ENCODE measurements around the gene CD101. TPM values are rescaled to one million over a fixed set of nuclear protein-coding genes. Genes with fewer than 3 reads are reported as not detected.

CD101 gene
- total and polyA plus RNA-seq, 7 donors: 0.03 to 1.0 (median 0.29) TPM; not detected in 1

GRCh38 chr1:117059678-117060440, 58.3 kb downstream of the CD101 start, which contains the start of gene TTF2:
Gene TTF2 (plus strand): TSS chr1:117060326. CDS start chr1:117060347, 21 bp downstream.
- TF ChIP-seq CTCF (IDR thresholded peaks at IDR 0.05): no peak
- peak within 1 kb of the TSS; percentile 73 for H3K27ac ChIP-seq
- peaks cover 0 to 18% of the 10 kb centered on the region in 2 donors for H3K36me3 ChIP-seq (ENCODE audit: insufficient read depth in 1 of 2, low read depth in 1 of 2)
- peak within 1 kb of the TSS; percentile 86 for H3K4me3 ChIP-seq
- intact Hi-C loops (cut with DNase I): loop anchor here (2.0 to 10.0 kb wide), 4 partner anchors 205 to 489 kb away; partner anchors contain the start of gene CD58 (in 1 of the 2)
- no peaks in the 10 kb centered on the region for H3K27me3 ChIP-seq (ENCODE audit: insufficient read depth in 3 of 3, low read length in 2 of 3)
- H3K4me1 ChIP-seq: peaks cover 4% of the 10 kb centered on the region
- WGBS, 3 donors: 0% methylated on average over 48 of the region's 48 CpGs
- ATAC-seq (peak; percentile 100), DNase-seq (peak; percentile 89 to 92)
- no peaks in the 10 kb centered on the region for H3K9me3 ChIP-seq

GRCh38 chr1:117060441-117061317, 59.1 kb downstream of the CD101 start:
- H3K4me1 ChIP-seq: peaks cover 4% of the 10 kb centered on the region
- TF ChIP-seq CTCF (IDR thresholded peaks at IDR 0.05): no peak
- H3K9me3 ChIP-seq: no peaks in the 10 kb centered on the region
- peaks cover 0 to 21% of the 10 kb centered on the region in 2 donors for H3K36me3 ChIP-seq (ENCODE audit: insufficient read depth in 1 of 2, low read depth in 1 of 2)
- ATAC-seq: peak; percentile 43 to 66 (median 57)
- H3K27me3 ChIP-seq (ENCODE audit: insufficient read depth in 3 of 3, low read length in 2 of 3): no peaks in the 10 kb centered on the region
- intact Hi-C loops (cut with DNase I): loop anchor here in 1 of 2 donors (2.0 kb wide), 1 partner anchor 490 kb away; the partner anchor contains the start of gene CD58
- DNase-seq: no peak
- peak overlapping the region; percentile 73 for H3K27ac ChIP-seq
- WGBS, 3 donors: 24 to 25% (median 25%) methylated on average over 42 of the region's 42 CpGs
- peak overlapping the region; percentile 86 for H3K4me3 ChIP-seq

GRCh38 chr1:117061986-117062415, 60.4 kb downstream of the CD101 start:
- intact Hi-C loops (cut with DNase I): loop anchor here in 1 of 2 donors (2.0 kb wide), 1 partner anchor 491 kb away; the partner anchor contains the start of gene CD58
- ATAC-seq: no peak

More at GRCh38 chr1:117061986-117062415, 60.4 kb downstream of the CD101 start:
- TF ChIP-seq CTCF (IDR thresholded peaks at IDR 0.05): no peak
- 80 to 93% (median 89%) methylated on average over 2 of the region's 2 CpGs for WGBS, 3 donors
- Histone ChIP-seq H3K4me3 (no peak overlapping the region), H3K27me3 (ENCODE audit: insufficient read depth in 3 of 3, low read length in 2 of 3) (no peaks in the 10 kb centered on the region), H3K36me3 (ENCODE audit: insufficient read depth in 1 of 2, low read depth in 1 of 2) (peaks cover 0 to 21% of the 10 kb centered on the region in 2 donors), H3K4me1 (peaks cover 4% of the 10 kb centered on the region), H3K27ac (no peak overlapping the region), H3K9me3 (no peaks in the 10 kb centered on the region)
- DNase-seq: no peak

Measured in psoas muscle (tissue), 8 donors.